ENCODE measurements around the gene LDB2. TPM values are rescaled to one million over a fixed set of nuclear protein-coding genes. Genes with fewer than 3 reads are reported as not detected.
A peak's percentile ranks its signal among the peaks of the same experiment; 100 is the strongest.

LDB2 gene
- total and polyA plus RNA-seq, 2 donors (not counting 3 experiments of a cell fraction or from before 2014, with no cell fraction given) = 127 to 223 TPM

- ChIA-PET POLR2A (interaction anchor here (0.9 kb wide), 1 partner anchor 79 kb away, joined by 3 read pairs; the partner anchor contains the start of gene LDB2), CTCF (interaction anchor here (0.9 to 1.3 kb wide), 4 partner anchors 26 to 504 kb away, joined by 3 to 6 read pairs (median 4); no protein-coding TSS in a partner anchor)
- FAIRE-seq (peak; percentile 47), DNase-seq (ENCODE audit: low read depth, low spot score) (peak; percentile 65)
- Histone ChIP-seq H3K79me2 (ENCODE audit: control insufficient read depth, insufficient read depth, low read length) (no peaks in the 10 kb centered on the region), H3K4me1 (ENCODE audit: control insufficient read depth, extremely low read depth, insufficient read depth, low read length) (peaks cover 25% of the 10 kb centered on the region), H3K9ac (replicated peaks; ENCODE audit: extremely low read depth, insufficient read depth, low read length) (peak overlapping the region; percentile 61), H3K9me3 (replicated peaks; ENCODE audit: control insufficient read depth, insufficient read depth, low read length) (no peaks in the 10 kb centered on the region), H3K36me3 (ENCODE audit: control insufficient read depth in 2 of 2, extremely low read depth in 1 of 2, insufficient read depth in 2 of 2, low read length in 2 of 2) (no peaks in the 10 kb centered on the region), H3K27ac (ENCODE audit: insufficient read depth, low read depth, low read length) (peak overlapping the region; percentile 85), H4K20me1 (replicated peaks; ENCODE audit: control insufficient read depth, extremely low read depth, insufficient read depth, low read length) (no peaks in the 10 kb centered on the region), H3K4me3 (replicated peaks in 1 of 3; ENCODE audit: insufficient read depth in 1 of 3, low read depth in 1 of 3, low read length in 3 of 3) (peak overlapping the region in 1 of 3 experiments; percentile 57), H3K9me1 (replicated peaks; ENCODE audit: control insufficient read depth, extremely low read depth, insufficient read depth, low read length) (no peaks in the 10 kb centered on the region), H3K27me3 (ENCODE audit: control insufficient read depth in 2 of 2, insufficient read depth in 2 of 2, low read length in 2 of 2) (no peaks in the 10 kb centered on the region), H2AFZ (ENCODE audit: low read depth, low read length) (no peak overlapping the region), H3K4me2 (ENCODE audit: insufficient read depth, low read length) (peak overlapping the region; percentile 88)
- TF ChIP-seq CTCF (IDR thresholded peaks at IDR 0.05; ENCODE audit: extremely low read depth in 1 of 2, insufficient read depth in 1 of 2, low read depth in 1 of 2, low read length in 2 of 2) (no peak), GATA2 (IDR thresholded peaks at IDR 0.05; ENCODE audit: insufficient read depth, insufficient read length, low read depth, low read length) (no peak), POLR2AphosphoS5 (IDR thresholded peaks at IDR 0.05; ENCODE audit: insufficient read depth, low read depth, low read length) (no peak), JUN (IDR thresholded peaks at IDR 0.05; ENCODE audit: borderline replicate concordance, insufficient read depth, insufficient read length, low read depth) (no peak), MAX (IDR thresholded peaks at IDR 0.05; ENCODE audit: insufficient read depth, insufficient read length) (no peak), POLR2A (IDR thresholded peaks at IDR 0.05; ENCODE audit: low read depth, low read length) (no peak), FOS (IDR thresholded peaks at IDR 0.05; ENCODE audit: borderline replicate concordance, insufficient read depth, low read length) (no peak), MYC (IDR thresholded peaks at IDR 0.05; ENCODE audit: low read depth, low read length) (no peak), EZH2 (IDR thresholded peaks at IDR 0.05; ENCODE audit: borderline replicate concordance, low read depth, low read length, severe bottlenecking) (no peak)
- intact Hi-C loops (cut with micrococcal nuclease) (loop anchor here (1.0 to 2.0 kb wide), 2 partner anchors 39 to 79 kb away; partner anchors contain the start of gene LDB2), dilution Hi-C loops (cut with MboI; ENCODE audit: extremely low pct_ligation_motif_present, low sequenced_read_pairs) (no loop called here)
- TSS peak; percentile 38 for BruUV-seq (replicated peaks)
These were observed 78.8 kb downstream of the LDB2 start for GRCh38 chr4:16819652-16820051.
